Smooth muscle cell (in vitro differentiated cells): ENCODE data around the gene ABI1. TPM values are rescaled to one million over a fixed set of nuclear protein-coding genes. Genes with fewer than 3 reads are reported as not detected.

Source experiments
- DNase-seq: peaks from one replicate; lab custom pipeline; 2025; ENCODE audit not compliant: unreplicated experiment; lab: John Stamatoyannopoulos, UW
- H2AFZ ChIP-seq: fragments of 200-600 bp; sonication (generic); 2 replicates; pipeline ENCODE4 v1.6.0; 2016; ENCODE audit warnings: antibody characterized with exemption, low read depth, mild to moderate bottlenecking
- H3F3A ChIP-seq: fragments of 200-600 bp; sonication (generic); 2 replicates; pipeline ENCODE4 v1.6.0; 2017; ENCODE audit warnings: antibody characterized with exemption, low read depth
- H3K27ac ChIP-seq: fragments of 200-600 bp; sonication (generic); 2 replicates; pipeline ENCODE4 v1.5.1; 2016; ENCODE audit warnings: low read depth, mild to moderate bottlenecking
- H3K27me3 ChIP-seq: fragments of 200-600 bp; sonication (generic); 2 replicates; pipeline ENCODE4 v1.6.1; 2016; ENCODE audit warnings: low read depth, mild to moderate bottlenecking
- H3K36me3 ChIP-seq: fragments of 200-600 bp; sonication (generic); 2 replicates; pipeline ENCODE4 v1.5.1; 2016; ENCODE audit warnings: low read depth
- H3K4me1 ChIP-seq: fragments of 200-600 bp; sonication (generic); 2 replicates; pipeline ENCODE4 v1.5.1; 2016; ENCODE audit warnings: low read depth
- H3K4me2 ChIP-seq: fragments of 200-600 bp; sonication (generic); 2 replicates; pipeline ENCODE4 v1.6.0; 2016; ENCODE audit warnings: mild to moderate bottlenecking
- H3K4me3 ChIP-seq: fragments of 200-600 bp; sonication (generic); 2 replicates; pipeline ENCODE4 v1.5.1; 2016; ENCODE audit warnings: mild to moderate bottlenecking
- H3K79me2 ChIP-seq: fragments of 200-600 bp; sonication (generic); 2 replicates; pipeline ENCODE4 v1.6.0; 2016; ENCODE audit warnings: low read depth, mild to moderate bottlenecking
- H3K9ac ChIP-seq: fragments of 200-600 bp; sonication (generic); 2 replicates; pipeline ENCODE4 v1.6.0; 2016; ENCODE audit warnings: low read depth
- H3K9me3 ChIP-seq: fragments of 200-600 bp; sonication (generic); replicated peaks from 2 replicates; pipeline ENCODE4 v1.5.1; 2016; ENCODE audit warnings: low read depth
- H4K20me1 ChIP-seq: fragments of 200-600 bp; sonication (generic); 2 replicates; pipeline ENCODE4 v1.6.0; 2016; ENCODE audit warnings: low read depth
- WGBS: methylation state at CpG from one replicate; pipeline ENCODE4 v1.1.7; 2016; ENCODE audit warnings: low lambda C conversion rate; 5-methylcytosine and 5-hydroxymethylcytosine counted together
- polyA plus RNA-seq: library from polyadenylated mRNA; unstranded; fragments of >200 nt; fragmentation: Nextera tagmentation; extraction: Ambion mirVana; gene quantifications from 2 replicates; pipeline ENCODE4 v1.2.1, GENCODE V29; 2016
- total RNA-seq: library from RNA; depleted of rRNA; stranded (reverse); fragments of >200 nt; gene quantifications from 2 replicates; pipeline ENCODE4 v1.2.3, GENCODE V29; 2014
- TF ChIP-seq, protein P1 (sequence below): fragments of 200-600 bp; sonication (generic); IDR thresholded peaks from 2 replicates; pipeline ENCODE4 v1.5.1; 2017; ENCODE audit warnings: borderline replicate concordance, mild to moderate bottlenecking, antibody characterized with exemption; ENCODE audit not compliant: insufficient read depth, poor library complexity, severe bottlenecking

Gene ABI1
- total and polyA plus RNA-seq, 2 experiments from 2014 or later, result 40.3 to 51.4 TPM

DNA sequence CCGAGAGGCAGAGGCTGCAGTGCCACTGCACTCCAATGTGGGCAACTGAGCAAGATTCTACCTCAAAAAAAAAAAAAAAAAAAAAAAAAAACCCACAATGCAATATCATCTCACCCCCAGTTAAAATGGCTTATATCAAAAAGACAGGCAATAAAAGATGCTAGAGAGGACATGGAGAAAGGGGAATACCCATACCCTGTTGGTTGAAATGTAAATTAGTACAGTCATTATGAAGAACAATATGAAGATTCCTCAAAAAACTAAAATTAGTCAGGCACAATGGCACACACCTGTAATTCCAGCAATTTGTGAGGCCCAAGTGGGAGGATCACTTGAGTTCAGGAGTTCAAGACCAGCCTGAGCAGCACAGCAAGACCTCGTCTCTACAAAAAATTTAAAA lies 25.7 kb downstream of the ABI1 start:
- Histone ChIP-seq H4K20me1 (peaks cover 100% of the 10 kb centered on the region), H3K9me3 (no peaks in the 10 kb centered on the region), H3K27ac (no peak overlapping the region), H3K36me3 (no peaks in the 10 kb centered on the region), H3K9ac (no peak overlapping the region), H3K4me3 (no peak overlapping the region), H2AFZ (no peak overlapping the region), H3K79me2 (peaks cover 100% of the 10 kb centered on the region), H3K4me2 (no peak overlapping the region), H3K27me3 (no peaks in the 10 kb centered on the region), H3K4me1 (peaks cover 4% of the 10 kb centered on the region), H3F3A (no peaks in the 10 kb centered on the region)
- TF ChIP-seq, protein P1, sequence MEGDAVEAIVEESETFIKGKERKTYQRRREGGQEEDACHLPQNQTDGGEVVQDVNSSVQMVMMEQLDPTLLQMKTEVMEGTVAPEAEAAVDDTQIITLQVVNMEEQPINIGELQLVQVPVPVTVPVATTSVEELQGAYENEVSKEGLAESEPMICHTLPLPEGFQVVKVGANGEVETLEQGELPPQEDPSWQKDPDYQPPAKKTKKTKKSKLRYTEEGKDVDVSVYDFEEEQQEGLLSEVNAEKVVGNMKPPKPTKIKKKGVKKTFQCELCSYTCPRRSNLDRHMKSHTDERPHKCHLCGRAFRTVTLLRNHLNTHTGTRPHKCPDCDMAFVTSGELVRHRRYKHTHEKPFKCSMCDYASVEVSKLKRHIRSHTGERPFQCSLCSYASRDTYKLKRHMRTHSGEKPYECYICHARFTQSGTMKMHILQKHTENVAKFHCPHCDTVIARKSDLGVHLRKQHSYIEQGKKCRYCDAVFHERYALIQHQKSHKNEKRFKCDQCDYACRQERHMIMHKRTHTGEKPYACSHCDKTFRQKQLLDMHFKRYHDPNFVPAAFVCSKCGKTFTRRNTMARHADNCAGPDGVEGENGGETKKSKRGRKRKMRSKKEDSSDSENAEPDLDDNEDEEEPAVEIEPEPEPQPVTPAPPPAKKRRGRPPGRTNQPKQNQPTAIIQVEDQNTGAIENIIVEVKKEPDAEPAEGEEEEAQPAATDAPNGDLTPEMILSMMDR, result no peak
- no peak for DNase-seq
- WGBS, result 100% methylated on average over 2 of the region's 2 CpGs

DNA sequence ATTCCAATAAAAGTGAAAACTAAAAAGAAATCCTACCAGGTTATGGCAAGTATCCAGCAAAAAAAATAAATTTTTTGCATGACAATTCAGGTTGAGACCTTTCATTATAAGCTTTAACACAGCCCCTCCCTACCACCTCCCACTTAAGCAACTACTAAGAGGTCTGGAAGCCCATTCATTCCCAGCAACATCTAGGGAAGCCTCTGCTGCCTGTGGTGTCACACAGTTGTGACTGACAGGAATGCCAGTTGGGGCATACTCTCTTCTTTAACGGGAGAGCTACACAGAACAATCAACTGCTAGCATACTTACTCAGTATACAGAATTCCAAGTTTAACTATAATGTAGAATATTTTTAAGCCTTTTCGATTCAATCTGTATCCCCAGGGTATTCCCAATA lies 27.8 kb downstream of the ABI1 start:
- 64% methylated on average over 2 of the region's 2 CpGs for WGBS
- H3K36me3 ChIP-seq, result no peaks in the 10 kb centered on the region
- DNase-seq, result no peak
- H2AFZ ChIP-seq, result no peak overlapping the region
- H3K27ac ChIP-seq, result no peak overlapping the region
- peaks cover 100% of the 10 kb centered on the region for H4K20me1 ChIP-seq
- H3K4me2 ChIP-seq, result no peak overlapping the region
- H3K4me3 ChIP-seq, result no peak overlapping the region
- H3K27me3 ChIP-seq, result no peaks in the 10 kb centered on the region
- H3K4me1 ChIP-seq, result peaks cover 4% of the 10 kb centered on the region
- H3K9ac ChIP-seq, result no peak overlapping the region
- no peaks in the 10 kb centered on the region for H3F3A ChIP-seq
- no peaks in the 10 kb centered on the region for H3K9me3 ChIP-seq
- TF ChIP-seq, protein P1, result no peak
- peaks cover 100% of the 10 kb centered on the region for H3K79me2 ChIP-seq

DNA sequence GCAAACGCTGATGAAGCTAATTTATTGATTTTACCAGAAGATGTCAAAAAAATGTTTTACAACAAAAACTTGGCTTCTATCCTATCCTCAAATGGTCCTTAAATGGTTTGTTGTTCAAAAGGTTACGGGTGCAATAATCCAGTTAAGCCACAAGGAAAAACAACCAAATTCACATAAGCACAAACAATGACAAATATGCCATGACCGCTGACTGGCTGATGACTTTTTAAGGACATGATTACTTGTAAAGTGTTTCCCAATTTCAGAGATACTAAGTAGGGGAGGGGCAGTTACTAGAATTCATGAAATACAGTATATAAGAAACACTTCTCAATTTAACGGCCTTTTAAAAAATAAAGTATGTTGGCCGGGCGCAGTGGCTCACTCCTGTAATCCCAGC lies 28.8 kb downstream of the ABI1 start:
- WGBS, result 84% methylated on average over 6 of the region's 6 CpGs
- Histone ChIP-seq H3K4me3 (no peak overlapping the region), H3K9me3 (no peaks in the 10 kb centered on the region), H3K9ac (no peak overlapping the region), H3K27me3 (no peaks in the 10 kb centered on the region), H3F3A (no peaks in the 10 kb centered on the region), H4K20me1 (peaks cover 100% of the 10 kb centered on the region), H3K36me3 (no peaks in the 10 kb centered on the region), H3K79me2 (peaks cover 98% of the 10 kb centered on the region), H3K4me2 (no peak overlapping the region), H3K4me1 (peaks cover 4% of the 10 kb centered on the region), H3K27ac (no peak overlapping the region), H2AFZ (no peak overlapping the region)
- no peak for DNase-seq
- TF ChIP-seq, protein P1, result no peak

DNA sequence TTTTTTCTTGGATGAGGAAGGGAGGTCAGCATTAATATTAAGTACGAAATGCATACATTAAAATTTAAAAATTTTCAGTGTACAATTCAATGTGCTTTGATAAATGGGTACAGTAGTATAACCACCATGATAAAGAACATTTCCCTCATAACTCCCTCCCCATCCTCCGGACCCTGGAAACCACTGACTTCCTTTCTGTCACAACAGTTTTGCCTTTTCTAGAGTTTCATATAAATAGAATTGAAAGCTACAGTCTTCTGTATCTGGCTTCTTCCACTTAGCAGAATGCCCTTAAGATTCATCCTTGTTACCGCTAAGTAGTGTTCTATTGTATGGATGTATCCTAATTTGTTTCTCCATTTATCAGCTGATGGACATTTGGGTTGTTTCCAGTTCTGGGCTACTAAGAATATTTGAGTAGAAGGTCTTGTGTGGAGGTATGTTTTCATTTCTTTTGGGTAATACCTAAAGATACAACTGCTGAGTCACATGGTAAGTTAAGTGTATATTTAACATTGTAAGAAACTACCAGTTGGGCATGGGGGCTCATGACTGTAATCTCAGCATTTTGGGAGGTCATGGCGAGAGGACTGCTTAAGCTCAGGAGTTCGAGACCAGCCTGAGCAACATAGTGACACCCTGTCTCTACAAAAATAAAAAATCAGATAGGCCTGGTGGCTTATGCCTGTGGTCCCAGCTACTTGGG lies 30.8 kb downstream of the ABI1 start:
- H4K20me1 ChIP-seq, result peaks cover 100% of the 10 kb centered on the region
- 97% methylated on average over 5 of the region's 5 CpGs for WGBS
- H3K9me3 ChIP-seq, result no peaks in the 10 kb centered on the region
- no peak overlapping the region for H3K4me2 ChIP-seq
- no peak overlapping the region for H3K9ac ChIP-seq
- no peaks in the 10 kb centered on the region for H3K36me3 ChIP-seq
- peaks cover 4% of the 10 kb centered on the region for H3K4me1 ChIP-seq
- H2AFZ ChIP-seq, result no peak overlapping the region
- H3K27ac ChIP-seq, result no peak overlapping the region
- H3F3A ChIP-seq, result no peaks in the 10 kb centered on the region
- no peak overlapping the region for H3K4me3 ChIP-seq
- TF ChIP-seq, protein P1, result no peak
- no peaks in the 10 kb centered on the region for H3K27me3 ChIP-seq
- H3K79me2 ChIP-seq, result peaks cover 96% of the 10 kb centered on the region
- no peak for DNase-seq
